GM12892 (cell line): ENCODE measurements around the gene EMC7.

Source experiments
- POLR2A ChIP-seq: IDR thresholded peaks from 2 replicates; pipeline ENCODE4 v1.6.1; 2011; ENCODE audit warnings: low read depth, low read length, control low read depth
- POLR2AphosphoS5 ChIP-seq: IDR thresholded peaks from 2 replicates; pipeline ENCODE4 v1.6.1; 2011; ENCODE audit warnings: low read depth, low read length, control low read depth

GRCh38 chr15:34046471-34047145 lies 55.1 kb downstream of the EMC7 start:
- TF ChIP-seq POLR2A = no peak
- TF ChIP-seq POLR2AphosphoS5 = no peak
